ENCODE data around the gene ALOX12B.
A peak's percentile ranks its signal among the peaks of the same experiment; 100 is the strongest.
"Not testable (repeated sequence)": the region's sequence is repeated elsewhere in the genome, so short reads cannot be mapped to it uniquely, and the experiment has no call there.

The ALOX12B gene

DNA sequence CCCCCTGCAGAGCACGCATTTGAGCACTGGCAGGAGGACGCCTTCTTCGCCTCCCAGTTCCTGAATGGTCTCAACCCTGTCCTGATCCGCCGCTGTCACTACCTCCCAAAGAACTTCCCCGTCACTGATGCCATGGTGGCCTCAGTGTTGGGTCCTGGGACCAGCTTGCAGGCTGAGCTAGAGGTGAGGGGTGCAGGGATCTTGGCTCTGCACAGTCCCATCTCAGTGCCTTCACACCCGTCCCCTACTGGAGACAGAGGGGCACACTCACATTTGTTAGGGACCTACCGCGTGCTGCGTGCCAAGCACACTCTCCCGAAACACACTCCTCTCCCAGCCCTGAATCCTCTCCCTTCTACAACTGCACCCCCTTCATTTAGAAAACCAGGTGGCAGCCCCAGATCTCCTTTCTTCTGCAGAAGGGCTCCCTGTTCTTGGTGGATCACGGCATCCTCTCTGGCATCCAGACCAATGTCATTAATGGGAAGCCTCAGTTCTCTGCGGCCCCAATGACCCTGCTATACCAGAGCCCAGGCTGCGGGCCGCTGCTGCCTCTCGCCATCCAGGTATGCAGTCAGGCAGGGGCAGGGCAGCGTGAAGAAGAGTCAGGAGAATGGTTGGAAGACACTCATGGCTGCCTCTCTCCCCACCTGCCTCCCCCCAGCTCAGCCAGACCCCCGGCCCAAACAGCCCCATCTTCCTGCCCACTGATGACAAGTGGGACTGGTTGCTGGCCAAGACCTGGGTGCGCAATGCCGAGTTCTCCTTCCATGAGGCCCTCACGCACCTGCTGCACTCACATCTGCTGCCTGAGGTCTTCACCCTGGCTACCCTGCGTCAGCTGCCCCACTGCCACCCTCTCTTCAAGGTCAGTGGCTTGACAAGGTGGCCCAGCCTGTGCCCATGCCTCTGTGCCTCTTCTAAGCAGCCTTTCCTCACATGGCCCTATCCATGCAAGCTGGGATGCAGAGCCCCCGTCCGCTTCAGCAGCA is 42.4 kb downstream of the ALOX12B start:
- no peak for DNase-seq (ENCODE audit: low spot score)

DNA sequence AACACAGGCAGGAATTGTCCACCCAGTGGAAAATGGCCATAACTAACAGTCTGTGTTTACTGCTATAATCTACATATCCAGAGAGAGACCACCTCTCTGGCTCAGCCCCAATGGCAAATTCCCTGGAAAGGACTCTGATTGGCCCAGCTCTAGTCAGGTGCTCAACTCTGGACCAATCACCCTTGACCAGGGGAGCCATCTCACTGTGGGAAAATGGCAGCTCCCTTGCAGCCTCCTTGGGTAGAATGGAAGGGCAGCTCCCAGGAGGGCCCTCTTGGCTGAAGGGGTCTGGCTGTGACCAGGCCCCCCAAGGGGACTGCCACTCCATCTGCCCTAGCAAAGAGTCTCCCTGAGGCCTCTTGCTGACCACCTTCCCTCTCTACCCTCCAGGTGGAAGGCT is 45.5 kb downstream of the ALOX12B start:
- DNase-seq (ENCODE audit: low spot score) = no peak

DNA sequence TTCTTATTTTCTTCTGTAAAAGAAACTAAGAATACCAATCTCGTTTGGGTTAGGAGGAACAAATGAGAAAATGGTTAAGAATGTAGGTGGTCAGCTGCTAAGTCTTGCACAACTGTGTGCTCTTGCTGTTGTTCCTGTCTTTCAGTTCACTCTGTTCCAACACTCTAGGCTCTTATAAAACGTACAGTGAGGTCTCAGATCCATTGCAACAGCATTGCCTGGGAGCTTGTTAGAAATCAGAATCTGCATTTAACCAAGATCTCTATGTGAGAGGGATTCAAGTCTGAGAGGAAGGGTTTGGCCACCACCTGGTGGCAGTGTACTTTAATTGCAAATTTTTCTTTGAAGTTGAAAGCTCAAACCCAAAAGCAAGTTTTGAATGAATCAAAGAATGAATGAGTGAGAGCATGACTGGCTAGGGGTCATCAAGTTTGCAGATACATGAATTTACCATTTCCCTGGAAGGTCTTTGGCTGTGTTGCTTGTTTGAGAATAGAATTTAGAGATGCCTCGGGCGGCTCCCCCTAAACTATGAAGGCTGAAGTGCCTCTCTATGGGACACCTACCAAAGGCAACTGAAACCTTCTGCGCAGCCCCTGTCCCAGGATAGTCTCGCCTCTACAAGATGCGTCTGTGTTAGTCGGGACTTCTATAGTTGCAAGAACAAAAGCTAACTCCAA is 46.1 kb downstream of the ALOX12B start:
- peak; percentile 30 for DNase-seq (ENCODE audit: low spot score)

DNA sequence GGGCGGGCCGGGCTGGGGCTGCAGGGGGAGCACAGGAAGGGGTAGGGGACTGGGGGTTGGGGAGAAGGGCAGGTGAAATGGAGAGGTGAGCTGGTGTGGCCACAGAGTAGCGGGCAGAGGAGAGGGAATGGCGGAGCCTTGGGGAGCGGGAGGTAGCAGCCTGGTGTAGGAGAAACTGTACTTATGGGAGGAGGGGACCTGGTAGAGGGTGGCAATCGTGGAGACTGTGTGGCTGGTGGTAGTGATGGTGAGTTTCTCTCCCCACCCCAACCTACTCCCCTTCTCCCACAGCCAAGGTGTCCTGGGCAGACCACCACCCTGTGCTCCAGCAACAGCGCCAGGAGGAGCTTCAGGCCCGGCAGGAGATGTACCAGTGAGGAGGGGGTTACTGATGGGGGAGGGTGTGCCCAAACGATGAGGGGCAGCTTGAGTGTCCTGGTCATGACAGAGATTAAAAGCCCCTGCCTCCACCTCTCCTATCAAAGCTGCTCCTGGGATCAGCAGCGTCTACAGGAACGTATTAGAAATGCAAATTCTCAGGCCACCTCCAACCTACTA is 47.8 kb downstream of the ALOX12B start:
- no peak for DNase-seq (ENCODE audit: low spot score)

DNA sequence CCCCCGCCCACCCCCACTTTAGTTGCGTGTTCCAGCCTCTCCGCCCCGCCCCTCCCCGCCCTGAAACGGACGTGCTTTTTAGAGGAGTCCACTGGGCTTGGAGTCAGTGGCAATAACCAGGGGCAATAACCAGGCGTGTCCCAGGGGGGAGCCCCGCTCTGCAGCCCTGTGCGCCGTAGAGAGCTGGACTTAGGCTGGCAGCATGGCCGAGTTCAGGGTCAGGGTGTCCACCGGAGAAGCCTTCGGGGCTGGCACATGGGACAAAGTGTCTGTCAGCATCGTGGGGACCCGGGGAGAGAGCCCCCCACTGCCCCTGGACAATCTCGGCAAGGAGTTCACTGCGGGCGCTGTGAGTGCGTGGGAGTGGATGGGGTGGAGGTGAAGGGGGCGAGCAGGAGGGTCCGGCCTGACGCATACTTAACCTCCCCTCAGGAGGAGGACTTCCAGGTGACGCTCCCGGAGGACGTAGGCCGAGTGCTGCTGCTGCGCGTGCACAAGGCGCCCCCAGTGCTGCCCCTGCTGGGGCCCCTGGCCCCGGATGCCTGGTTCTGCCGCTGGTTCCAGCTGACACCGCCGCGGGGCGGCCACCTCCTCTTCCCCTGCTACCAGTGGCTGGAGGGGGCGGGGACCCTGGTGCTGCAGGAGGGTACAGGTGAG is 48.4 kb downstream of the ALOX12B start, which contains the start of gene ALOX15B:
ALOX15B (plus strand) TSS at position 106 of the 657 bp plus-strand sequence; CDS start at position 203, 97 bp downstream.
- DNase-seq (ENCODE audit: low spot score) = no peak

DNA sequence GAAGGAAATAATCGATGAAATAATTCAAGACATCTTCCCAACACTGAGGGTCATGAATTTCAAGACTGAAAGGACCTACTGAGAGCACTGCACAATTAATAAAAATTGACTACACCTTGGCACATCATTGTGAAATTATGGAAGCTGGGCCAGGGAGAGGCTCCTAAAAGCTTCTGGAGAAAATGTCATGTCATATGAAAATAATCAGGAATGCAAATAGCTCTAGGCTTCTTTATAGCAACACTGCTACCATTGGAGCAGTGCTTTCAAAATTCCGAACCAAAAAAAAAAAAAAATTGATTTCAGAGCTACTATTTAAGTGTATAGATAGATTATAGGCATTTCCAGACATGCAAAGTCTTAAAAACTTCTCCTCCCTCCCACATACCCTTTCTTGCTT is 55.1 kb downstream of the ALOX12B start:
- no peak for DNase-seq (ENCODE audit: low spot score)

DNA sequence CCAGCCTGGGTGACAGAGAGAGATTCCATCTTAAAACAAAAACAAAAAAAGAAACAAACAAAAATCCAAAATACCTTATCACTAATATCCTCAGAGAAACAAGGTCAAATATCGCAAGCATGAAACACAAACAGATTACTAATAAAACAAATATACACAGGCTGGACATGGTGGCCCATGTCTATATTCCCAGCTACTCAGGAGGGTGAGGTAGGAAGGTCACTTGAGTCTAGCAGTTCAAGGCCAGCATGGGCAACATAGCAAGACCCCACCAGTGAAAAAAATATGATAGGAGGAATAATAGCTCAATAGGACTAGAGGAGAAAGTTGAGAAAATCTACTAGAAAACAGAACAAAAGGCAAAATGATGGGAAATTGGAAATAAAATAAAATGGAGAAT is 55.6 kb downstream of the ALOX12B start:
- DNase-seq (ENCODE audit: low spot score) = no peak

DNA sequence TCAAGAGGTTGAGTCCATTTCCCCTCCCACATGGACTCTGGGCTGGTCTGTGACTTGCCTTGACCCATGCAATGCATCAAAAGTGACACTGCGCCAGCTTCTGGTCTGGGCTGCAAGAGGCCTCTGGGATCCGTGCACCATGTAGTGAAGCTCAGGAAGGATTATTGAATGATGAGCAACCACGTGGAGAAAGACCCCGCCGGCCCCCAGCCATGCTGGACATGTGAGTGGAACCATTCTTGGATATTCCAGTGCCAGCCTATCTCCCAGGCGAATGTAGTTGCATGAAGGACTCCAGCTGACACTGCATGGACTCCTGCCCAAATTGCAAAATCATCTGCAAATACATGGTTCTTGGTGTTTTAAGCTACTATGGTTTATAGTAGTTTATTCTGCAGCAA is 56.3 kb downstream of the ALOX12B start:
- DNase-seq (ENCODE audit: low spot score) = no peak

DNA sequence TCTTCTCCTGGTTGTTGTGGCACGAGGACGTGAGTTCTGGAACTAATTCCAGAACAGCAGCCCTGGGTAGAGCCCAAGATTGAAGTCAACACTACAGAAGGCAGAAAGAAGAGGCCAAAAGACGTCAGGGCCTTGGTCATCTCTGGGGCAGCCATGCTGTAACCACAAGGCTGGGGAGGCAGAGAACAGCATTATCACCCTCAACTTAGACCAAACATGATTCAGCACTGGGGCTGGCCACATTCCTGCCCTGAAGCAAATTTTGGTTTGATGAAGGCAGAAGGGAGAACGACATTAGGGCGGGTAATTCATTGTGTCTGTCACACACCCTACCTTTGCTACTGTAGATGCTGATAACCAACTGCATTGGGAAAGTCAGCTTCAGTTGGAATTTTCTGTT is 58.4 kb downstream of the ALOX12B start:
- no peak for DNase-seq (ENCODE audit: low spot score)

DNA sequence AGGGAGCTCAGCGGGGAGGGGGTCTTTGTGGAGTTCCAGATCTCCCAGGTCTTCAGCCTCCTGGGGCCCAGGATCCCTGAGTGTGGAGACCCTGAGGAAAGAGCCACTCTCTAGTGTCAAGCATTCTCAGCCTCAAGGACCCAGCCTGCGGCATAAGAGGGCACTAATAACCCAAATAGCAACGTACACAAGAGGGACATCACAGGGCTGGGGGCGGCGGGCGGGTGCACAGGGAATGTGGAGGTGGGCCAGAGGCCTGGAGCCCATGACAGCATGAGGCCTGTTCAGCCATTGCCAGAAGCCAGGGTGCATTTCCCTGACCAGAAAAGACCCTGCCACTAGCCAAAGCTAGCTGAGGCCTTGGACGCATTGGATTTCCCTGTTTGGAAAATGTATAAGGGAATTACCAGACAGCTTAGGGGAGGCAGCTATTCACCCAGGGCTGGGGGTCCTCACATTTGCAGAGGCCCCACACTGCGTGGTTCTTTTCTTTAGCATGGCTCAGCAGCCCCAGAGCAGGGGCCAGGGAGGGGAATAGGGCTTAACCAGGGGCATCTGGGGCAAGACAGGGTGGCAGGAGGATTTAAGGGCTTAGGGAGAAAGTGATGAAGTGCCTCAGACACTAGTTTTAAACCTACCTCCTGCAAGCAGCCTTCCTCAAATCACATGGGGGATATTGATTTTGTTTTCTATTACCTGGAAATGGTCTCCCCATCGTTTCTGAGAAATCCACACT is 62.2 kb downstream of the ALOX12B start:
- no peak for DNase-seq (ENCODE audit: low spot score)

DNA sequence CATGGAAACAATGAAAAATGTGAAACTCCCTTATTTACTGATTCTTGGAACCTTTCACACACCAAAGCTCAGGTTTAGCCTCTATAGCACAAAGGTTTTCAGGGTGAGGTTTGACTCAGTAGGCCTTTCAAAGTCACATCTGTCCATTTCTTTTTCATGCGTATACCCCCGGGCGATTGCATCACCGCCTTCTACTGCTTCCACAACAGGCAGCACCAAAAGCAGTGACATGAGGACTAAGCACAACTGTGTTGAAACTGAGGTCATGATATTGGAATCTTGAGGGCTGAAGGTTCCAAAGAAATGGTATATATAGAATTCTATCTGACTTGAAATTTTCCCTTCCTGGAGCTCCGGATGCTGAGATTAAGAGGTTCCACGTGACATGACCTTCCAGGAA is 63.4 kb downstream of the ALOX12B start:
- not testable (repeated sequence) for DNase-seq (ENCODE audit: low spot score)
